GM18517 (cell line): ENCODE results near the gene NEU1.
"Not testable (repeated sequence)": the region's sequence is repeated elsewhere in the genome, so short reads cannot be mapped to it uniquely, and the experiment has no call there.

Experiments
- ATAC-seq: cut with Tn5 transposase; IDR thresholded peaks from one replicate; pipeline ENCODE4 v1.9.1; 2021; ENCODE audit warnings: mild to moderate bottlenecking, moderate library complexity; ENCODE audit not compliant: unreplicated experiment

NEU1 gene

GRCh38 chr6:31847276-31847978, 15.2 kb downstream of the NEU1 start:
- no peak for ATAC-seq

DNA sequence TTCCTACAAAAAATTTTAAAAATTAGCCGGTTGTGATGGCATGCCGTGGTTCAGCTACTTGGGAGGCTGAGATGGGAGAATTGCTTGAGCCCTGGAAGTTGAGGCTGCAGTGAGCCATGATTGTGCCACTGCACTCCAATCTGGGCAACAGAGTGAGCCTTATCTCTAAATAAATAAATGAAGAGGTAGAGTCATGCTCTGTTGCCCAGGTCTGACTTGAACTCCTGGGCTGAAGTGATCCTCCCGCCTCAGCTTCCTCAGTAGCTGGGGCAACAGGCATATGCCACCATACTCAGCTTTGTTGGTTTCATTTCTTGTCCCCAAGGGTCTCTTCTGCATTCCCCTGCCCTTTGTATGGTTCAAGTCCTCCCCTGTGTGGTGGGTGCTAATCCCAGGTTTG, 18.1 kb downstream of the NEU1 start:
- no peak for ATAC-seq

DNA sequence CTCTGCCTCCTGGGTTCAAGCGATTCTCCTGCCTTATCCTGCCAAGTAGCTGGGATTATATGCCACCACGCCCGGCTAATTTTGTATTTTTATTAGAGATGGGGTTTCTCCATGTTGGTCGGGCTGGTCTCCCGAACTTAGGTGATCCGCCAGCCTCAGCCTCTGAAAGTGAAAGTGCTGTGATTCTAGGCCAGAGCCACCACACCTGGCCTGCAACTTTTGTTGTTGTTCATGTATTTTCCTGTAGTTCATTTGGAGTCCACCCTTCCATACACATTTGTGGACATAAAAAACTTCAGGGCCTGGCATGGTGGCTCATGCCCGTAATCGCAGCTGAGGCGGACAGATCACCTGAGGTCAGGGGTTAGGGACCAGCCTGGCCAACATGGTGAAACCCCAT, 20.6 kb downstream of the NEU1 start:
- ATAC-seq: no peak

DNA sequence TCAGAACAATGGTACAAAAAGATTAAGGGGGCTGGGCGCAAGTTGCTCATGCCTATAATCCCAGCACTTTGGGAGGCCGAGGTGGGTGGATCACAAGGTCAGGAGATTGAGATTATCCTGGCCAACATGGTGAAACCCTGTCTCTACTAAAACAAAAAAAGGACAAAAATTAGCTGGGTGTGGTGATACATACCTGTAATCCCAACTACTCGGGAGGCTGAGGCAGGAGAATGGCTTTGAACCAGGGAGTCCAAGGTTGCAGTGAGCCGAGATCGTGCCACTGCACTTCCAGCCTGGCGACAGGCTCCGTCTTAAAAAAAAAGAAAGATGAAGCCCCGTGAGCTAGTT, 22.9 kb downstream of the NEU1 start:
- not testable (repeated sequence) for ATAC-seq

DNA sequence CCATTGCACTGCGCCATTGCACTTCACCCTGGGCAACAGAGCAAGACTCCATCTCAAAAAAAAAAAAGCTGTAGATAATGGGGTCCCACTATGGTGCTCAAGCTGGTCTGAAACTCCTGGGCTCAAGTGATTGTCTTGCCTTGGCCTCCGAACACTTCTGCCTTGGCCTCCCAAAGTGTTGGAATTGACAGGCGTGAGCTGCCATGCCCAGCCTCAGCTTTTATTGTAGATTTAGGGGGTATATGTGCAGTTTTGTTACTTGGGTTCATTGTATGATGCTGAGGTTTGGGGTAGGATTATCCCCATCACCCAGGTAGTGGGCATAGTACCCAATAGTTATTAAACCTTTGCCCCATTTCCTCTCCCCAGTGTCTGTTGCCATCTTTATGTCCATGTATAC, 23.7 kb downstream of the NEU1 start:
- no peak for ATAC-seq

DNA sequence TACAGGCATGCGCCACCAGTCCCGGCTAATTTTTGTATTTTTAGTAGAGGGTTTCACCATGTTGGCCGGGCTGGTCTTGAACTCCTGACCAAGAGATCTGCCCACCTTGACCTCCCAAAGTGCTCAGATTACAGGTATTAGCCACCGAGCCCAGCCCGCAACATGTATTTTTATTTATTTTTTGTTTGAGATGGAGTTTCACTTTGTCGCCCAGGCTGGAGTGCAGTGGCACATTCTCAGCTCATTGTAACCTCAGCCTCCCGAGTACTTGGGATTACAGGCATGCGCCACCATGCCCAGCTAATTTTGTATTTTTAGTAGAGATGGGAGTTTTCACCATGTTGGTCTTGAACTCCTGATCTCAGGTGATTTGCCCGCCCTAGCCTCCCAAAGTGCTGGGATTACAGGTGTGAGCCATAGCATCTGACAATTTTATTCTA, 24.5 kb downstream of the NEU1 start:
- not testable (repeated sequence) for ATAC-seq

- no peak for ATAC-seq
These were observed 25.1 kb downstream of the NEU1 start for GRCh38 chr6:31837369-31838113.

DNA sequence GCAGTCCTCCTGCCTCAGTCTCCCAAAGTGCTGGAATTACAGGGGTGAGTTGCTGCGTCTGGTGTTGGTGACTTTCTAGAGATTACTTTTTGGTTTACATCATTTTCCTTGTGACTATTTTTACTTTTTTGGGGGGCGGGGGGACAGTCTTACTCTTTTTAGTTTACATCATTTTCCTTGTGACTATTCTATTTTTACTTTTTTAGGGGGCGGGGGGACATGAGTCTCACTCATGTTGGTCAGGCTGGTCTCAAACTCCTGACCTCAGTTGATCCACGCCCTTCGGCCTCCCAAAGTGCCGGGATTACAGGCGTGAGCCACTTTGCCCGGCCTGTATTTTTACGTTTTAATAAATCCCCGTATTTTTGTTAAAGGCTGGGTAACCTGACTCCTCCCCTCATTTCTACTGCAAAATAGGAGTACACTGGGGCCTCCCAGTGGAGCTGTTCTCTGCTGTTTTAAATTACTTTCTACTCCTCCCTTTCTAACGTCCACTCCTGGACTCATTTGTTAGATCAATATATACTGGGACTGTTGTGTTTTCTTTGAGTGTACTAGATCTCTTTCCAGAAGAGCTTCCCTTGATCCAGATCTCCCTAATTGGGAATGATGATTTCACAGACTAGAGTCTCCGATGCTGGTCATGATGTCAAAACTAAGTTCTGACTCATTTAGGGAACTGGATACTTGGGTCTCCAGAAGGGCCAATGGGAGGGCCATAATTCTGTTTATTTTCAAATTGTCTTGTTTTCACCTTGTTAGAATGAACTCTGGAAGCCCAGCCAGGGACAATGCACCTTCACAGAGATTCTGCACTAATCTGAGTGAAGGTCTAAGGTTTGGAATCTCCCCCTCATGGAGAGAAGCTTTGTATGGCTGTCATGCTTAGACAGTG, 25.9 kb downstream of the NEU1 start:
- ATAC-seq: no peak

- no peak for ATAC-seq
These were observed 26.6 kb downstream of the NEU1 start for GRCh38 chr6:31836047-31836473.

DNA sequence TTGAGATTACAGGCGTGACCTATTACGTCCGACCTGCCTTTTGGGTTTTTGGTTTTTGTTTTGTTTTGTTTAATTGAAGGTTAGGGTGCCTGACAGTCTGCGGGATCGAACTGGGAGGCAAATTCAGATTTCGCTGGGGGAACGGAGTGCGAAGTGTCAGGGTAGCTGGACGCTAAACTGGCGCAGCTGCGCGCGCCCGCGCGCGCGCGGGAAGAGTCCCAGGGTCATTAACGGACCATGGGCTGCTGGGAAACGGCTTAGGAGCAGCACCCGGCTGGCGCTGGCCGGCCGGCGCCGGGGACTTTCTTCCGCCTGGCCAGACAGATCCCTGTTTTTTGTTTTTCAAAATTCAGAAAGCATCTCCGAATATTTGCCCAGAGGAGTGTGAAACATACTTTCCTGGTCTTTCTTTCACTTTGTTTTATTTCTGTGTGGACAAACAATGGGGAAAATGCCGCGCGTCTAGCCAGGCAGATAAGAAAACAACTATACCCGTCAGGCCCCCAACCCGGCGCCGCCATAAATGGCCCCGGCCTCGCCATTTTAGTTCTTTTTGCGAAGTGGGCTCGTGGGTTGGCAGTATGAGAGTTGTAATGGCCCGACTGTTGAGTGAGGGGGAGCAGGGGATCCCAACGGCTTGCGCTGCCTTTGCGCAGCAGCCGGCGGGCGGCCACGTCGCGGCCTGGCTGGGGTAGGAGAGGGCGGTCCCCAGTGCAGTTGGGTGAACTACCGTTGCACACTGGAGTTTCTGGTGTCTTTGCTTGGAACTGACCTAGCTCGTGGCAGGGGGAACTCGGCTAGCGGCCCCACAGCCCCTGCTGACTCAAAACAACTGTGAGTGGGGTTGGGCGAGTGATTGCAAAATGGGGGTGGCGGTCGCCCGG, 28.0 kb downstream of the NEU1 start:
- ATAC-seq: peak; percentile 41

DNA sequence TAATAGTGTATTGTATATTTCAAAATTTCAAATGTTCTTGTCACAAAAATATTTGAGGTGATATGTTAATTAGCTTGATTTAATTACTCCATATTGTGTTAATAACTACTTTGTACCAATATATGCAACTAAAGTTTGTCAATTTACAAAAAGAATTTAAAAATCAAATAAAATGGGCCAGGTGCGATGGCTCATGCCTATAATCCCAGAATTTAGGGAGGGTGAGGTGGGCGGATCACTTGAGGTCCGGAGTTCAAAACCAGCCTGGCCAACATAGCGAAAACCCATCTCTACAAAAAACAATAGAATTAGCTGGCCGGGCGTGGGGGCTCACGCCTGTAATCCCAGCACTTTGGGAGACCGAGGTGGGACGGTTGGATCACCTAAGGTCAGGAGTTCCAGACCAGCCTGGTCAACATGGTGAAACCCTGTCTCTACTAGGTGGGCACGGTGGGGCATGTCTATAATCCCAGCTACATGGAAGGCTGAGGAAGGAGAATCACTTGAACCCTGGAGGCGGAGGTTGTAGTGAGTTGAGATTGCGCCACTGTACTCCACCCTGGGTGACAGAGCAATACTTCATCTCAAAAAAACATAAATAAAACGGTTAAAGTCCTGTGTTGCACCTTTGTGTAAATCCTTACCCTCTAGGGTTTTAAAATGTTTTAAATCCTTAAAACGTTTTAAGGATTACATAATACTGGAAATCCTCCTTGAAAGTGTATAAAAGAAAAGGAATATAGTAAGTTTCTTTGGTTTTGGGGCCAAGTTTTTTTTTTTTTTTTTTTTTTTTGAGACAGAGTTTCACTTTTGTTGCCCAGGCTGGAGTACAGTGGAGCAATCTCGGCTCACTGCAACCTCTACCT, 31.0 kb downstream of the NEU1 start:
- no peak for ATAC-seq

- no peak for ATAC-seq
These were observed 31.7 kb downstream of the NEU1 start for GRCh38 chr6:31830886-31831335.

DNA sequence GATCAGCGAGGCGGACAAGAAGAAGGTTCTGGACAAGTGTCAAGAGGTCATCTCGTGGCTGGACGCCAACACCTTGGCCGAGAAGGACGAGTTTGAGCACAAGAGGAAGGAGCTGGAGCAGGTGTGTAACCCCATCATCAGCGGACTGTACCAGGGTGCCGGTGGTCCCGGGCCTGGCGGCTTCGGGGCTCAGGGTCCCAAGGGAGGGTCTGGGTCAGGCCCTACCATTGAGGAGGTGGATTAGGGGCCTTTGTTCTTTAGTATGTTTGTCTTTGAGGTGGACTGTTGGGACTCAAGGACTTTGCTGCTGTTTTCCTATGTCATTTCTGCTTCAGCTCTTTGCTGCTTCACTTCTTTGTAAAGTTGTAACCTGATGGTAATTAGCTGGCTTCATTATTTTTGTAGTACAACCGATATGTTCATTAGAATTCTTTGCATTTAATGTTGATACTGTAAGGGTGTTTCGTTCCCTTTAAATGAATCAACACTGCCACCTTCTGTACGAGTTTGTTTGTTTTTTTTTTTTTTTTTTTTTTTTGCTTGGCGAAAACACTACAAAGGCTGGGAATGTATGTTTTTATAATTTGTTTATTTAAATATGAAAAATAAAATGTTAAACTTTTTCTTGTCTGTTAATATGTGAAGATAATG, 32.9 kb downstream of the NEU1 start:
- ATAC-seq: no peak

DNA sequence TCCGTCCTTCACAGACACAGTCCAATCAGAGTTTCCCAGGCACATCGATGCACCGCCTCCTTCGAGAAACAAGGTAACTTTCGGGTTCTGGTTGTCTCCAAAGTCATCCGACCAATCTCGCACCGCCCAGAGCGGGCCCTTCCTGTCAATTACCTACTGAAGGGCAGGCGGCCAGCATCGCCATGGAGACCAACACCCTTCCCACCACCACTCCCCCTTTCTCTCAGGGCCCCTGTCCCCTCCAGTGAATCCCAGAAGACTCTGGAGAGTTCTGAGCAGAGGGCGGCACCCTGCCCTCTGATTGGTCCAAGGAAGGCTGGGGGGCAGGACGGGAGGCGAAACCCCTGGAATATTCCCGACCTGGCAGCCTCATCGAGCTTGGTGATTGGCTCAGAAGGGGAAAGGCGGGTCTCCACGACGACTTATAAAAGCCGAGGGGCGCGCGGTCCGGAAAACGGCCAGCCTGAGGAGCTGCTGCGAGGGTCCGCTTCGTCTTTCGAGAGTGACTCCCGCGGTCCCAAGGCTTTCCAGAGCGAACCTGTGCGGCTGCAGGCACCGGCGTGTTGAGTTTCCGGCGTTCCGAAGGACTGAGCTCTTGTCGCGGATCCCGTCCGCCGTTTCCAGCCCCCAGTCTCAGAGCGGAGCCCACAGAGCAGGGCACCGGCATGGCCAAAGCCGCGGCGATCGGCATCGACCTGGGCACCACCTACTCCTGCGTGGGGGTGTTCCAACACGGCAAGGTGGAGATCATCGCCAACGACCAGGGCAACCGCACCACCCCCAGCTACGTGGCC, 35.1 kb downstream of the NEU1 start, which contains the start of gene HSPA1B:
HSPA1B (plus strand) TSS at position 453 of the 794 bp plus-strand sequence; CDS start at position 666, 213 bp downstream.
- peak; percentile 72 for ATAC-seq

DNA sequence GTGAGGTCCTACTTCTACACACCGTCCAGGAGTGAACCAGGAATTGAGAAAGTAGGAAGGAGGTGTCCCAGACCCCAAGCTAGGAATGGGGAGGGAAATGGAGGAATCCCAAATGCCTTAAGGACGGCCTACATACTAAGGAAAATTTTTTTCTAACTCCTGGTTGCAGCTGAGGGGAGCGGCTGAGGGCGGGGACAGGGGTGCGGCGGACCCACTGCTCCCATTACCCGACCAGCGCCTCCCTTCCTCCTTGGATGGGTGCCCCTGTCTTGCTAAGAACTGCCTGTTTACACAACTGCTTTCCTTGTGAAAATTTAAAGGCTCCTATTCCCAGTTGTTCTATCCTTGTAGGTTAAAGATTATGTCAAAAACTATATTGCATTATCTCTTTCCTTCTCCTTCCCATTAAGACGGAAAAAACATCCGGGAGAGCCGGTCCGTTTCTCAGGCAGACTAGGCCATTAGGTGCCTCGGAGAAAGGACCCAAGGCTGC, 35.8 kb downstream of the NEU1 start:
- ATAC-seq: peak; percentile 13

DNA sequence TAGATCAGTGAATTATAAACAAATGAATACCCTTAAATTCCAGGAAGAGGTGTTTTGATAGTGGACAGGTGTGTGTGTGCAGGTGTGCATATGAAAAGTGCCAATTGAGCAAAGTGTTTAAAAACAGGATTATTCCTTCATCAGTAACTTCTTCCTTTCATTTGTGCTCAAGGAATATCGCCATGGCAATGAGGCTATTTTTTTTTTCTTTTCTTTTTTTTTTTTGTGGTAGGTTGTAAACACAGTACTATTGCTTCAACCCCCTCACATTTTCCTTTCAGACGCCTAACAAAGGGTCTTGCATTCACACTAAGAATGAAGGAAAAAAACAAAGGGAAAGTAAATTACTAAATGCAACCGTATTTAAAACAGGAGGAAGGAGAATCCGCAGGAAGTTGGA, 37.1 kb downstream of the NEU1 start:
- ATAC-seq: no peak

- not testable (repeated sequence) for ATAC-seq
These were observed 38.9 kb downstream of the NEU1 start for GRCh38 chr6:31823592-31824196.
